Effector CD4-positive, alpha-beta T cell (primary cell): Measurements from ENCODE around the gene FCHSD2.
"Not testable (repeated sequence)": the region's sequence is repeated elsewhere in the genome, so short reads cannot be mapped to it uniquely, and the experiment has no call there.

Source experiments
- DNase-seq: peaks from one replicate; pipeline ENCODE4 v3.0.0-alpha.2; 2020

Gene FCHSD2

GRCh38 chr11:73147771-73148681, 5.9 kb upstream of the FCHSD2 start:
- no peak for DNase-seq

- DNase-seq, result no peak
Observed at GRCh38 chr11:73145986-73146575, 4.0 kb upstream of the FCHSD2 start.

DNA sequence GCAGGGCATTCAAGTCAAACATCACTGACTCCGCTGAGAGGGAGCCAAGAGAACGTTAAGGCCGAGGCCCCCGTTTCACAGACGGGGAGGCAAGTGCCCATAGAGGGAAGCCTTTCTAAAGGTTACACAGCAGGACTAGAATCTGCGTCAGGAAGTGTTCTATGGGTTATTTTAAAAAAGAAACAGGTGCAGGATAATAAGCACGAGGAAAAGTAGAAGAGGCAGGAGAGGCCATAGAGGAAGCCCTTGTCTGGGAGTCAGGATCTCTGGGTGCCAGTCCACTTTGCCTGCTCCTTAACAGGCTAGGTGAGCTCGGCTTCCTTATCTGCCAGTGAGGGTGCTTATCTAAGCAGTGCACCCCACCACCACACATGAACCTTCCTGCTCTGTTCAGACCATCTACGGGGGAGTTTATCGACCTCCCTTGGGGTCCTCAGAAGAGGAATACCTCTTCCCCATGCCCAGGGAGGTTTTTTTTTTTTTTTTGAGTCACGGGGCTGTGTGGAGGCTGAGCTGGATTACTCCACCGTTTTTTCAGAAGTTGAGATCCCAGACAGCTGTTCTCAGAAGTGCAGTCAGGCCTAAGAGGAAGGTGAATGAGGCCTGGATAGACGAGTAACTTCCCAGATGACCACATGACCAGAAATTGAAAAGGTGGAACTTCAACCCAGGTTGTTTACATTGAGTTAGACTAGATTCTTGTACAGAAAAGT, 1.2 kb upstream of the FCHSD2 start:
- DNase-seq, result no peak

DNA sequence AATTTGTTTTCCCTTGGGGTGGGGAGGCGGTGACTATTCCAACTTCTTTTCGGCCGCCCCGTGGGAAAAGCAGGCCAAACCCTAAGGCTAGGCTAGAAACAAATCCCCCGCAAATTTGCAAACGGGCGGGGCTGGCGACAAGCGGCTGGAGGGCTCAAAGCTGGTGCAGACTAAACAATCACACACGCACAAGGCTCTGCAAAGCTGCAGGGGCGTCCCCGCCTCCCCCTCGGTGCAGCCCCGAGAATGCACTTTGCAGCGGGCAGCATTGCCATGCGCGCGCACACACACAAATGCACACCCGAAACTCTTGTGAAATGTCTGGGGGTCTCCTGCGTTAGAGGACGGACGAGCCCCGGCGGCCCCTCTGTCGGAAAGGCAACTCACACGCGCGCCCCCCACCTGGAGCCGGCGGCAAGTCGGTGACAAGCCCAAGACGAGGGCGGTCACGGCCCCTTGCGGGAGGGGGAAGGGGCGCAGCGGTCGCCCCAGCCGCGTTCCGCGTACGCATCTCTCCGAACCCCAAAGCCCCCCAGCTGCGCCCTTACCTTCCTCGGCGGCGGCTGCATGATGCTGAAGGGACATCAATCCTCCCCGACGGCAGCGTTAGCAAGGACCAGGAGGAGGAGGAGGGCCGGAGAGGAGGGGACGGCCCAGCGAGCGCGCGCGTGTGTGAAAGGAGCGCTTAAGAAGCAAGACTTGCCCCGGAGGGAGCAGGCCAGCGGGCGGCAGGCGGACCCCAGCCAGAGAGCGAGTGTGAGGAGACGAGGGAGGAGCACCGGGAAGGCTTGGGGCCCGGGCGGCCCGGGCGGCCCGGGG, 600 bp downstream of the FCHSD2 start:
- peak; percentile 58 for DNase-seq

DNA sequence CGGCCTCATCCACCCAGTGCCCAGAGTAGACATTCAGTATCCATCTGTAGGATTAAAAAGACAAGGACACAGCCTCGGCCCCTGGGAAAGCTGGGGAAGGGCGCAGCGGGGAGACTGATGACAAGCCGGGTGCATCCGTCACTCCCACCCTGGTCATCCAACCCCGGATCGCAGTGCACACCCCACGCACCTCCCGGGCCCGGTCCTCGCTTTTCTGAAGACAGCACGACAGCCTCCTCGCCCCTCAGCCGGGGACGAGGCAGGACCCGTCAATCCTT, 1.1 kb downstream of the FCHSD2 start:
- DNase-seq, result no peak

DNA sequence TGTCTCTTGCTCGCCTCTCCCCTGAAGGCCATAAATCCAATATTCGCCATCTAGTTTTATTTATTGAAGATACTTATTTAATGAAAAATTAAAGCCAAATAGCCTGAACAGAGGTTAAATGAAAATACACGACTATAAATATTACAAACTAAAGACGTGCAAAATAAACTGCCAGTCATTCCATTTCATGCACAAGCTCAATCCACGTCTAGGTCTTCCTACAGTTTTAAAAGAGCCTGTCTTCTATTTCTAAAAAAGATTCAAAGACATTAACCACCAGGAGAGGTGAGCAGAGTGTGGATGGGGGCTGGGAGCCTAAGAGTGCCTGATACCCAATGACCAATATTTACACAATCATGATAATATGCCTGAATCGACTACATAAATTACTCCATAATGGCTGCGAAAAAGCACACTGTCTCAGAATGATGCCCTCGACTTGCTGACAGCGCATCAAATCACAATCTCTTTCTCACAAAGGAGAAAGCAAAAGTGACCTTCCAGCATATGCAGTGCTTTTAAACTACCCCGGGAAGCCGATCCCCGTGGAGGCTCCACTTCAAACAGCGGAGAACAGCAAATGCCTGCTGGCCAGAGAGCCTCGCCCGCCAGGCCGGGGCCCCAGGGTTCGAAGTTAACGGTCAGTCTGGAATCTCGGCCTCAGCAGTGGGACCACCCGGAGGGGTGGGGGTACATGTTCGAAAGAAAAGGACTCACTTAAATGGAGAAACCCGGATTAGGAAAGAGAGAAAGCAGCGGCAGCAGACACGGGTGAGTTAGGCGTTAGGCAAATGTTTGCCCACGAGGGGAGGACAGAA, 1.7 kb downstream of the FCHSD2 start:
- DNase-seq, result no peak

- no peak for DNase-seq
Observed at GRCh38 chr11:73139476-73140198, 2.5 kb downstream of the FCHSD2 start.

GRCh38 chr11:73137944-73138274, 4.2 kb downstream of the FCHSD2 start:
- DNase-seq, result no peak

DNA sequence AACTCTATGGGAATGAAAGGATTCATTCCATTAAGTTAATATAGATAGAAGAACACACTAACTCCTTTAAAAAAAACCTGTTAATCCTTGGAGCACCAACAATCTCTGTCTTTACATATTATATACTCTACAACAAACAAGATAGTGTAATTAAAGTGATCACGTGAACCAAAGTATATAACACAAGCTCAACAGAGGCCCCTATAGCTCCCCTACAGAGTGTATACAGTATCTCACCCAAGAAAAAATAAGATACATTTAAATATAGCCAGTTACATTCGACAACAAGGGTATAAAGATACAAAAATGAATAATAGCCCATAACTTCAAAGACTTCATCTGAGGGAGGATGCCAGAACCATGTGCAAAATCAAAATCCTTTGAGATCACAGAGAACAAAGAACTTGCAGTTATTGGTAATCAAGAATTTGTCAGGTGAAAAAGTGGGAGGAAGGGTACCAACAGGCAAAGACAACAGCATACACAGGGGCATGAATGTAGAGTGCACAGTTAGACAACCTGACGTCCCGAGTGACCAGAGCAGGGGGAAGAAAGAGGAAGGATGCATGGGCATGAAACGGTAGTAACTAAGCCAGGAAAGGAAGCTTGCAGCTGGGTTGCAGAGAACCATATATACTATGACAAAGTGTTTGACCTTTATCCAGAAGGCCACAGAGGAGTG, 4.7 kb downstream of the FCHSD2 start:
- no peak for DNase-seq

DNA sequence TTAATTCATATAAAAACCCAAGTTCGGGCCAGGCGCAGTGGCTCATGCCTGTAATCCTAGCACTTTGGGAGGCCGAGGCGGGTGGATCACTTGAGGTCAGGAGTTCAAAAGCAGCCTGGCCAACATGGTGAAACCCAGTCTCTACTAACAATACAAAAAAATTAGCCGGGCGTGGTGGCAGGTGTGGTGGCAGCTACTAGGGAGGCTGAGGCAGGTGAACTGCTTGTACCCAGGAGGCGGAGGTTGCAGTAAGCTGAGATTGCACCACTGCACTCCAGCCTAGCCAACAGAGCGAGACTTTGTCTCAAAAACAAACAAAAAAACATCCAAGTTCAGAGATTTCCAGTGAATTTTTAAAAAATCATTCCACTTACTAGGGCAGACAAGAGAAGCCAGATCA, 5.4 kb downstream of the FCHSD2 start:
- not testable (repeated sequence) for DNase-seq

GRCh38 chr11:73135346-73136284, 6.5 kb downstream of the FCHSD2 start:
- no peak for DNase-seq

DNA sequence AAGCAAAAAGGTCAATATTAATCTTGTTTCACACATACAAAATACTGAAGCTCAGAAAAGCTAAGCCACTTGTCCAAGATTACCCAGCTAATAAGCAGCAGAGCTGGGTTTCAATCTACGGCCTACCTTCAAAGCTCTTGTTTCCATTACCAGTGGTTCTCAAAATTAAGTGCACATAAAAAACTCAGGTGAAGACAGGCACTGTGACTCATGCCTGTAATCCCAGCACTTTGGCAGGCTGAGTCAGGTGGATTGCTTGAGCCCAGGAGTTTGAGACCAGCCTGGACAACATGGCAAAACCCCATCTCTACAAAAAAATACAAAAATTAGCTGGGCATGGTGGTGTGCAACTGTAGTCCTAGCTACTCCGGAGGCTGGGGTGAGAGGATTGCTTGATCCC, 9.8 kb downstream of the FCHSD2 start:
- DNase-seq, result not testable (repeated sequence)

- DNase-seq, result no peak
Observed at GRCh38 chr11:73130181-73130580, 11.9 kb downstream of the FCHSD2 start.

GRCh38 chr11:73129198-73129597, 12.9 kb downstream of the FCHSD2 start:
- DNase-seq, result no peak

DNA sequence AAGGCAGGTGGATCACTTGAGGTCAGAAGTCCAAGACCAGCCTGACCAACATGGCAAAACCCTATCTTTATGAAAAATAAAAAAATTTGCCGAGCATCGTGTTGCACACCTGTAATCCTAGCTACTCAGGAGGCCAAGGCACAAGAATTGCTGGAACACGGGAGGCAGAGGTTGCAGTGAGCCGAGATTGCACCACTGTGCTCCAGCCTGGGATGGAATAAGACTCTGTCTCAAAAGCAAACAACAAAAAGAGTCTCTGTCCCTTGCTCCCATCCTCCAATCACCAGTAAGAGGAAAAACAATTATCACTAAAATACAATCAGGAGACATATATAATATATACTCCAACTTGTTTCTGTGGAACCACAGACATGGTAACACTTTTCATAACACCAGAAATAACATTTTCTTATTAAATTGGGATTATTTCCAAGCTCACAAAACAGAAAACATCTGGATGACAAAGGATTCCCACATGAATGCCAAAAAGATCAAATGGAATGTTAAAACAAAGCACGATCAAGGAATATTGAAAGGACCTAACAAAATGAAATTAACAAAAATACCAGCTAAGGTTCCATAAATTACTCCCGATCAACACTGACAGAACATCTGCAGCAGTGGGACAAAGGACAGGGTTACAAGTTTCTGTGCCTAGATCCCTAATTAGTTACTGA, 15.2 kb downstream of the FCHSD2 start:
- DNase-seq, result no peak

DNA sequence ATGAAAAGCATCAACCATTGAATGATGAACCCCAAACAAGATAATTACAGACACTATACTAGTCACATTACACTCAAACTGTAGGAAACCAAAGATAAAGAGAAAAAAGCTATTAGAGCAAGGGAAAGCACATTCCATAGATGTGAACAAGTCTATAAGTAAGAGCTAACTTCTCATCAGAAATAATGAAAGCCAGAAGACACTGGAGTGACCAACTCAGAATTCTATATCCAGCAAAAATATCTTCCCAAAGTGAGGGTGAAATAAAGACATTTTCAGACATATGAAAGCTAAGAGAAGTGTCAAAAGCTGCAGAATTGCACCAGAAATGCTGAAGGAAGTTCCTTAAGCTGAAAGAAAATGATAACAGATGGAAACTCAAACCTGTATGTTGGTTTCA, 17.3 kb downstream of the FCHSD2 start:
- DNase-seq, result no peak

DNA sequence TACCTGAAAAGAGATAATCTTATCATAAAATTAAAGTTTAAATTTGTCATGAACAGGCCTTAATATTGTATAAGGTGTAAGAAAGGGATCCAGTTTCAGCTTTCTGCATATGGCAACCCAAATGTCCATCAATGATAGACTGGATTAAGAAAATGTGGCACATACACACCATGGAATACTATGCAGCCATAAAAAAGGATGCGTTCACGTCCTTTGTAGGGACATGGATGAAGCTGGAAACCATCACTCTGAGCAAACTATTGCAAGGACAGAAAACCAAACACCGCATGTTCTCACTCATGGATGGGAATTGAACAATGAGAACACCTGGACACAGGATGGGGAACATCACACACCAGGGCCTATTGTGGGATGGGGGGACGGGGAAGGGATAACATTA, 18.2 kb downstream of the FCHSD2 start:
- not testable (repeated sequence) for DNase-seq

GRCh38 chr11:73121692-73122091, 20.4 kb downstream of the FCHSD2 start:
- no peak for DNase-seq

DNA sequence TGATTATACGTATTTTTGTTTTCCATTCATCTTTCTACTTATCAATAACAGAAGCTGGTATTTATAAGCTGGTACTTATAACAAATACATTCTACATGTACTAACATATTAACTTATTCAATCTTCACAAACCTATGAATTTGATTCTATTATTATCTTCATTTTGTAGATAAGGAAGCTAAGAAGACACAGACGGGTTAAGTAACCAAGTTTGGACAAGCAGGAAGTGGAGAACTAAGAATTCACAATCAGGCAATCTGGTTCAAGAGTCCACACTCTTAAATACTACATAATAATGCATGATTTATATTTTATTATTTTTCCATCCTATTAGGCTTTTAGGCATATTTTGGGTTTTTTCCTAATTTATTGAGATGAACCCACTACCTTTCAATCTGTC, 25.0 kb downstream of the FCHSD2 start:
- DNase-seq, result no peak
